Measurements from ENCODE around the gene COL18A1.
"Not testable (repeated sequence)": the region's sequence is repeated elsewhere in the genome, so short reads cannot be mapped to it uniquely, and the experiment has no call there.

The COL18A1 gene

DNA sequence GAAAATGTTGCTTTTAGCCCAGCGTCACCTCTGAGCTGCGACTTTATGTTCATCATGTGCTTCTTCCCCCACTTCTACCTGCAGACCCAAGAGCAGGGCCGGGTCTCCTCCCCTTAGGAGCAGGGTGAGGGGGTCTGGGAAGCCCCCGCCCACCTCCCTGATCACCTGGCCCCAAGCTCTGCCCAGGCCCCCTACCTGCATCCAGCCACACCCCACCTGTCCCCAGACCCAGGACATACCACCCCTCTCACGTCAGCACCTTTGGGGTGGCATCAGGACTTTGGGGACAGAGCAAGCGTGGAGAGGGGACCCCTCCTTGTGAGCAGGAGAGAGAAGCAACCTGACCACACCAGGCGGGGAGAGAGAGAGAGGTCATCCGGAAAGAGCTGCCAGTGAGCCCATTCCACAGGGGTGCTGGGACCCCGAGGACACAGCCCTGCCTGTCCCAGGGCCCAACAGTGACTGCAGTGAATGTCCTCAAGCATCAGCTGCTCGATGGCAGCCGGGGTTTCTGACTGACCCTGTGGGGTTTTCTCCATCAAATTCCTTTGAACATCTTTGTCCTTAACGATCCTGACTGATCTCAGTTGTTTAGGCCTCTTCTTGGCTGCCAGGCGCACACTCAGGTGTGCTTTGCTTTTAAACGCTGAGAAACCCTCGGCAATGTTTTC is 42.8 kb upstream of the COL18A1 start:
- H3K9me3 ChIP-seq (ENCODE audit: control insufficient read depth, insufficient read depth, low read length): no peaks in the 10 kb centered on the region
- peaks cover 25% of the 10 kb centered on the region for H3K4me1 ChIP-seq (ENCODE audit: control insufficient read depth, insufficient read depth, low read length)
- no peaks in the 10 kb centered on the region for H3K27me3 ChIP-seq (ENCODE audit: control insufficient read depth, insufficient read depth, low read length)
- H3K27ac ChIP-seq (ENCODE audit: low read depth, low read length): peak overlapping the region; percentile 16
- no peak overlapping the region for H3K9ac ChIP-seq (ENCODE audit: low read depth, low read length)
- H3K36me3 ChIP-seq (ENCODE audit: control insufficient read depth, insufficient read depth, low read length): no peaks in the 10 kb centered on the region
- H3K4me3 ChIP-seq (ENCODE audit: low read depth, low read length): no peak overlapping the region

DNA sequence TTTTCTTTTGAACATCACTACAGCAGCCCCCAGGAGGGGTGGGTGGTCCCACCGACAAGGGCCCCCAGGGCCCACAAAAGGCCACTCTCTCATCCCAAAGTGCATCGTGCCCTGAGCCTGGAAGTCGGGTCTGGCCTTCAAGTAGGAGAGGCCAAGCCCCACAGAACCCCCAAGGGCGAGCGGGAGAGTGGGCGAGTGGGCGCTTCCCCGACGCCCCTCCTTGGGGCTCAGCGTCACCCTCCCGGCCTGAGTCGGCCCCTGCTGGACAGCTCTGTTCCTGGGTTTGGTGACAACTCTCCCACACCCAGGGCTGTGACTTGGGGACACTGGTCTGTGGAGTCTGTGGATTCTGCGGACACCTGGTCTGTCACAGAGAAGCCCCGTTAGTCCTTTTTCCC is 42.2 kb upstream of the COL18A1 start:
- Histone ChIP-seq H3K27ac (ENCODE audit: low read depth, low read length) (no peak overlapping the region), H3K36me3 (ENCODE audit: control insufficient read depth, insufficient read depth, low read length) (no peaks in the 10 kb centered on the region), H3K27me3 (ENCODE audit: control insufficient read depth, insufficient read depth, low read length) (no peaks in the 10 kb centered on the region), H3K9ac (ENCODE audit: low read depth, low read length) (no peak overlapping the region), H3K4me3 (ENCODE audit: low read depth, low read length) (no peak overlapping the region), H3K4me1 (ENCODE audit: control insufficient read depth, insufficient read depth, low read length) (peaks cover 25% of the 10 kb centered on the region), H3K9me3 (ENCODE audit: control insufficient read depth, insufficient read depth, low read length) (no peaks in the 10 kb centered on the region)

DNA sequence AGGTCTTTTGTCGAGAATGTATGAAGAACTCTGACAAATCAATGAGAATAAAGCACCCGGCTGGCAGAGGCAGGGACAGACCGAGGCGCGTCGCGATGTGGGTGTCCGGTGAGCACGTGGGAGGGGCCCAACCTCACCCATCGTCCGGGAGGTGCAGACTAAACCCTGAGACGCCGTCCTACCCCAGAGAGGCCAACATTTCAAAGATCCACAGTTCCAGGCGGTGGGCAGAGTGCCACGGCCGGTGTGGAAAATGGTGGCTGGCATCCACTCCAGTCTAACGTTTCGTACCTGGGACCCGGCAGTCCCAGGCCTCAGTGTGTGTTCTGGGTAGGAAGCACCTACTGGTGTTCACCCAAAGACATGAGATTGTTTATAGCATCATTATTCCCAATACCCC is 41.7 kb upstream of the COL18A1 start:
- H3K4me3 ChIP-seq (ENCODE audit: low read depth, low read length); H3K9ac ChIP-seq (ENCODE audit: low read depth, low read length); H3K9me3 ChIP-seq (ENCODE audit: control insufficient read depth, insufficient read depth, low read length); H3K36me3 ChIP-seq (ENCODE audit: control insufficient read depth, insufficient read depth, low read length); H3K27me3 ChIP-seq (ENCODE audit: control insufficient read depth, insufficient read depth, low read length): not testable (repeated sequence)
- peaks cover 30% of the 10 kb centered on the region for H3K4me1 ChIP-seq (ENCODE audit: control insufficient read depth, insufficient read depth, low read length)
- peak overlapping the region; percentile 90 for H3K27ac ChIP-seq (ENCODE audit: low read depth, low read length)

DNA sequence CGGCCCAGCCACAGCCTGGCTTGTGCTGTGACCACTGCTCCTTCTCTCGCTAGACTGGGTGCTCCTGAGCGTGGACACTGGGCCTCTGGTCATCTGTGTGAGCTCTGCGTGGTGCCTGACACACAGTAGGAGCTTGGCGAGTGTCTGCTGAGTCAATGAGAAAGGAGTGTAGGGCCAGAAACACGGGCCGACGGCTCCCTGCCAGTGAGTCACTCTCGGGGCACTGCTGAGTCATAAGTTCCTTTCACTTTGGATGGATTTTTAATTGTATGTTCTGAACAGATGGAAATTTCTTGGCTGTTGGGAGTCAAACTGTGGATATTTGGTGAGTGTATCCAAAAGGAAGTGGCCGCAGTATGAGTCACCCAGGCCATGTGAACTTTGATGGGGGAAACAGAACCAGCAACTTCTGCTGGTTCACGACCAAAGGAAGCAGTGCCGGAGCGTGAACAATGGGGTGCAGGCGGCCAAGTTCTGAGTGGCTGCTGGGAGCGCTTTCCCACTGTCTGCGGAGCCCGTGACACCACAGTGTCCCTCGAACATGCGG is 41.0 kb upstream of the COL18A1 start:
- no peaks in the 10 kb centered on the region for H3K27me3 ChIP-seq (ENCODE audit: control insufficient read depth, insufficient read depth, low read length)
- peak overlapping the region; percentile 90 for H3K27ac ChIP-seq (ENCODE audit: low read depth, low read length)
- H3K36me3 ChIP-seq (ENCODE audit: control insufficient read depth, insufficient read depth, low read length): no peaks in the 10 kb centered on the region
- peaks cover 32% of the 10 kb centered on the region for H3K4me1 ChIP-seq (ENCODE audit: control insufficient read depth, insufficient read depth, low read length)
- H3K9me3 ChIP-seq (ENCODE audit: control insufficient read depth, insufficient read depth, low read length): no peaks in the 10 kb centered on the region
- no peak overlapping the region for H3K4me3 ChIP-seq (ENCODE audit: low read depth, low read length)
- no peak overlapping the region for H3K9ac ChIP-seq (ENCODE audit: low read depth, low read length)

DNA sequence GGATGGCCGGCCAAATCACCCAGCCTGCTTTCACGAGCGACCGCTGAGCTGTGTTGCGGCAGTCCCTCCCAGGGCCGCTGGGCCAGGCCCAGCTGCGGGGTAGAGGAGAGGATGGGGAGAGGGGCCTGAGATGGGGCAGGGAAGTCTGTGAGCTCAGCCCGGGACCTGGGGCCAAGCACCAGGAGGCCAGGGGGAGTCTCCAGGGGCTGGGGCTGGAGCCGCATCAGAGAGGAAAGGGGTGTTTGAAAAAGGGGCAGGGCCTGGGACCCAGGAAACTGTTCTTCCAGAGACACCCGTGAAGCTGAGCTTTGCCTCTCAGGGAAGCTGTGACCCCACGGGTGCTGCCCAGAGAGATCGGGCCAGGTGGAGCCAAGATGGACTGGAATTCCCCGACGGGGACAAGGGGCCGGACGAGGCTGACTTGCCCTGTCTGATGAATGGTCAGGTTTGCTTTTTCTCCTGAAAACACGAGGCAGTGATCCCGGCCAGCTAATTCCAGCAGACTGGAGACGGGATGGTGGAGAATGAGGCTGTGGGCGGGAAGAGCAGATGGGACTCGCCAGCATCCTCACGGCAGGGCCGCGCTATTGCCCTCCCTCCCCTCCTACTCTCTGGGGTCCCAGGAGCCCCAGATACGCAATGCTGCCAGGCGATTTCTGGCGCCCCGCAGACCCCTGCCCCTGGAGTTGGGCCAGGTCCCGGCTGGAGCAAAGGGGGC is 40.3 kb upstream of the COL18A1 start:
- no peaks in the 10 kb centered on the region for H3K9me3 ChIP-seq (ENCODE audit: control insufficient read depth, insufficient read depth, low read length)
- H3K36me3 ChIP-seq (ENCODE audit: control insufficient read depth, insufficient read depth, low read length): no peaks in the 10 kb centered on the region
- H3K4me1 ChIP-seq (ENCODE audit: control insufficient read depth, insufficient read depth, low read length): peaks cover 31% of the 10 kb centered on the region
- no peak overlapping the region for H3K9ac ChIP-seq (ENCODE audit: low read depth, low read length)
- H3K27me3 ChIP-seq (ENCODE audit: control insufficient read depth, insufficient read depth, low read length): no peaks in the 10 kb centered on the region
- peak overlapping the region; percentile 90 for H3K27ac ChIP-seq (ENCODE audit: low read depth, low read length)
- H3K4me3 ChIP-seq (ENCODE audit: low read depth, low read length): no peak overlapping the region

DNA sequence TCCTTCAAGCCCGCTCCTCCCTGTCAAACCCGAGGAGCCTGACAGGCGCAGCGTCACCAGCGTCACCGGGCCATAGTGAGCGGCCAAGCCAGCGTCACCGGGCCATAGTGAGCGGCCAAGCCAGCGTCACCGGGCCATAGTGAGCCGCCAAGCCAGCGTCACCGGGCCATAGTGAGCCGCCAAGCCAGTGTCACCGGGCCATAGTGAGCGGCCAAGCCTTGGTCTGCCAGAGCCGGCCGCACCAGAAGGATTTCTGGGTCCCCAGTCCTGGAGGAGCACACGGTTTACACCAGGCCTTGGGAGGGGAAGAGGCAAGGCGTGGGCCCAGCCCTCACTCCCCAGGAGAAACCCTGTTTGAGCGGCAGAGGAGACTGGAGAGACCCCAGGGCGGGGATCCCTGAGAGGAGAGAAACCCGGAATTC is 39.8 kb upstream of the COL18A1 start:
- H3K4me3 ChIP-seq (ENCODE audit: low read depth, low read length): no peak overlapping the region
- no peaks in the 10 kb centered on the region for H3K27me3 ChIP-seq (ENCODE audit: control insufficient read depth, insufficient read depth, low read length)
- H3K27ac ChIP-seq (ENCODE audit: low read depth, low read length): peak overlapping the region; percentile 90
- no peaks in the 10 kb centered on the region for H3K9me3 ChIP-seq (ENCODE audit: control insufficient read depth, insufficient read depth, low read length)
- peaks cover 29% of the 10 kb centered on the region for H3K4me1 ChIP-seq (ENCODE audit: control insufficient read depth, insufficient read depth, low read length)
- no peak overlapping the region for H3K9ac ChIP-seq (ENCODE audit: low read depth, low read length)
- no peaks in the 10 kb centered on the region for H3K36me3 ChIP-seq (ENCODE audit: control insufficient read depth, insufficient read depth, low read length)

DNA sequence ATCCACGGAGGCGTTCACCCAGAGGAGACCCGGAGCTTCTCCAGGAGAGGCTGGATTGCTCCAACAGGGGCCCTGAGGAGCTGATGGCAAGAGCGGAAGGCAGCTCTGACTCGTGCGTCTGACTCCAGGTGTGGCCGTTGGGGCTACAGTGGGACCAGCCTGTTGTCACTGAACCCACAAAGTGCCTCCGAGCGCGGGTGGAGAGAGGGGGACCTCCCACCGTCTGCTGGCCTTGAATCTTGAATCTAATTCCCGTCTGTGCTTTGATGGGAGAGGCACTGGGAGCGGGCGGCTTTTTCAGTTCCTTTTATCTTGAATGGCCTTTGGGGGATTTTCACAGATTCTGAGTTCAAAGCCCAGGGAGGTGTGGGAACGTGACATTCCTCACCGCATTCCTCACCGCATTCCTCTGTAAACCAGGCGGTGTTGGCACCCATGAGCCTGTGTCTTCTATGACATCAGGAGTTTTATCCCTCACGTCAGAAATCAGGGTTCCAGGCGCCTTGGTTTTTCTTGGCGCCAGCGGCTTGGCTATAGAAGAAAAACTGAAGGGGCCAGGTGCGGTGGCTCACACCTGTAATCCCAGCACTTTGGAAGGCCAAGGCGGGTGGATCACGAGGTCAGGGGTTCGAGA is 39.2 kb upstream of the COL18A1 start:
- Histone ChIP-seq H3K27me3 (ENCODE audit: control insufficient read depth, insufficient read depth, low read length) (no peaks in the 10 kb centered on the region), H3K4me3 (ENCODE audit: low read depth, low read length) (no peak overlapping the region), H3K36me3 (ENCODE audit: control insufficient read depth, insufficient read depth, low read length) (no peaks in the 10 kb centered on the region), H3K27ac (ENCODE audit: low read depth, low read length) (peak overlapping the region; percentile 90), H3K9me3 (ENCODE audit: control insufficient read depth, insufficient read depth, low read length) (no peaks in the 10 kb centered on the region), H3K4me1 (ENCODE audit: control insufficient read depth, insufficient read depth, low read length) (peaks cover 29% of the 10 kb centered on the region), H3K9ac (ENCODE audit: low read depth, low read length) (no peak overlapping the region)

DNA sequence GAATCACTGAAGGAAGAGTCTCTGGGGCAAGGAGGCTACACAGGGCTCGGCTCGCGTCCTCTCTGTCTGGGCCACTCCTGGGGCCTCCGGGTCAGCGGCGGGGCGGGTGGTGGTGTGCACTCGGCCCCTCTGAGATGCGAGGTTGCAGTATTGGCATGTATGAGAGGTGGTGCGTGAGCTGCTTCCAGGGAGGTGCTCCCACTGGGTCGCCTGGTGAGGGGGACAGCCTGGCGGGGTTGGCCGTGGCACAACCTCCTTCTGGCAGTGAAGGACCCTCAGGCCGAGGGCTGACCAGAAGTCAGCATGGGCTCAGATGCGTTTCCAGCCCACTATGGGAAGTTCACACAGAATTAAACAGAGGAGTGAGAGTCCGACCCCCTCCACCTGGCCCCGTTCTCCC is 38.5 kb upstream of the COL18A1 start:
- Histone ChIP-seq H3K27ac (ENCODE audit: low read depth, low read length) (no peak overlapping the region), H3K4me1 (ENCODE audit: control insufficient read depth, insufficient read depth, low read length) (peaks cover 25% of the 10 kb centered on the region), H3K9ac (ENCODE audit: low read depth, low read length) (no peak overlapping the region), H3K27me3 (ENCODE audit: control insufficient read depth, insufficient read depth, low read length) (no peaks in the 10 kb centered on the region), H3K4me3 (ENCODE audit: low read depth, low read length) (no peak overlapping the region), H3K9me3 (ENCODE audit: control insufficient read depth, insufficient read depth, low read length) (no peaks in the 10 kb centered on the region), H3K36me3 (ENCODE audit: control insufficient read depth, insufficient read depth, low read length) (no peaks in the 10 kb centered on the region)

DNA sequence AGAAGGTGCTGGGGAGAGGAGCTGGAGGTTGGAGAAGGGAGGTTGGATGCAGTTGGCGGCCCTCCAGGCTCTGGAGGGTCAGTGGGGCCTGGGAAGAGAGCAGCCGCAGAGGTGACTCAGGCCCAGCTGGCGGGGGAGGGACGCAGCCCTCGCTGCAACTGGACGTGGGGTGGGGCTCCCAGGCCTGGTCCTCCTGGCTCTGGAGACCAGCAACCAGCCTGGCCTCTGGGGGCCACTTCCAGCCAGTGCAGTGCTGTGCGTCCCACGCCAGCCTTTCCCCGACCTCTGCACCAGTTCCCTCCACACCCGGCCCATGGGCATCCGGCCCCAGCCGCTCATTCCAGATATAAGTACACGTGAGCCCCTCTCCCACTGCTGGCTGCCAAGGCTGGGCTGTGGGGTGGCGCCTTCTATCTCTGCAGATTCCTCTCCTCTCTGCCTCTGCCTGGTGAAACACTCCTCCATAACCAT is 38.0 kb upstream of the COL18A1 start:
- H3K27ac ChIP-seq (ENCODE audit: low read depth, low read length): no peak overlapping the region
- H3K9ac ChIP-seq (ENCODE audit: low read depth, low read length): no peak overlapping the region

DNA sequence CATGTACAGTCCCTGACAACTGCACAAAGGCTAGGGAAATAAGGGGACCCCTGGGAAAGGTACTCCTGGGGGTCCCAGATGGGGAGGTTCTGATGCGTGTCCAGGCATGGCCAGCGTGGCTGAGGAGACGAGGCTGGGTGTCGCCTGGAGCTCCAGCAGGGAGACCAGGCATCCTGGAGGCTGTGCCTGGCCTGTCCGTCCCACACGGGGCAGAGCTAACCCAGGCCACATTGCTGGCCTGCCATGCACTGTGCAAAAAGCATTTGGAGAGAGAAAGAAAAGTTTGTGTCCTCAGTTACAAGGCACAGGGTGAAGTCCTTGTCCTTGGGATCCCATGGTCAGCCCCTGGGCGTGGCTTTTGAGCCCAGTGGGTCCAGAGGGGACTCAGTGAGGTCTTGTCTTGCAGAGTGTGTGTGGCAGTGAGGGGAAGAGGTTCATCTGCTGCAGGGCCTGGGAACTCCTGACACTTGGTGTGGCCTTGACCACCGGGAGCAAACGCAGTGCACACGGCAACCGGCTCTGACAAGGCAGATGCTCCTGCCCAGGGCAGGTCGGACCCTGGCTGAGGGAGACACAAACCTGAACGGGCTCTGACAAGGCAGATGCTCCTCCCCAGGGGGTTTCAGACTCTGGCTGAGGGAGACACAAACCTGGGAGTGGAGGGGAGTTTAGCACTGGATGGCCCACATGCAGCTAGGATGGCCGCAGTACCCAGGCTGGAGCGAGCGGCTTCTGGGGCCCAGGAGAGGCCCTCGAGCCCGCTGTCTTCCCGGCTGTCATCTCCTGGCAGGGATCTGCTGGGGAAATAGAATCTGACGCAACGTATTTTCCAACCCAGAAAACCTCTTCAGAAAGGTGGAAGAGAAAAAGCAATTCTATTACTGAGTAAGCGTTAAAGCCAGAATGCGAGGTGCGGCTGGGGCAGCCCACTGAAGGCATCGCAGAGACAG is 37.3 kb upstream of the COL18A1 start:
- no peak overlapping the region for H3K27ac ChIP-seq (ENCODE audit: low read depth, low read length)
- H3K9ac ChIP-seq (ENCODE audit: low read depth, low read length): no peak overlapping the region; the same call in 1 of the 2 replicates
- no peaks in the 10 kb centered on the region for H3K27me3 ChIP-seq (ENCODE audit: control insufficient read depth, insufficient read depth, low read length)
- H3K4me1 ChIP-seq (ENCODE audit: control insufficient read depth, insufficient read depth, low read length): peaks cover 21% of the 10 kb centered on the region
- no peak overlapping the region for H3K4me3 ChIP-seq (ENCODE audit: low read depth, low read length)
- no peaks in the 10 kb centered on the region for H3K36me3 ChIP-seq (ENCODE audit: control insufficient read depth, insufficient read depth, low read length)
- no peaks in the 10 kb centered on the region for H3K9me3 ChIP-seq (ENCODE audit: control insufficient read depth, insufficient read depth, low read length)

More for the DNA sequence above, 38.0 kb upstream of the COL18A1 start:
- no peaks in the 10 kb centered on the region for H3K27me3 ChIP-seq (ENCODE audit: control insufficient read depth, insufficient read depth, low read length)
- no peaks in the 10 kb centered on the region for H3K9me3 ChIP-seq (ENCODE audit: control insufficient read depth, insufficient read depth, low read length)
- H3K4me1 ChIP-seq (ENCODE audit: control insufficient read depth, insufficient read depth, low read length): peaks cover 21% of the 10 kb centered on the region
- no peaks in the 10 kb centered on the region for H3K36me3 ChIP-seq (ENCODE audit: control insufficient read depth, insufficient read depth, low read length)
- no peak overlapping the region for H3K4me3 ChIP-seq (ENCODE audit: low read depth, low read length)
